SKM-1 (cell line): ENCODE measurements around the gene FBXO28.
"Not testable (repeated sequence)": the region's sequence is repeated elsewhere in the genome, so short reads cannot be mapped to it uniquely, and the experiment has no call there.

Experiments
- DNase-seq: peaks from one replicate; lab custom pipeline; 2025; ENCODE audit not compliant: unreplicated experiment; lab: John Stamatoyannopoulos, UW

FBXO28 gene

DNA sequence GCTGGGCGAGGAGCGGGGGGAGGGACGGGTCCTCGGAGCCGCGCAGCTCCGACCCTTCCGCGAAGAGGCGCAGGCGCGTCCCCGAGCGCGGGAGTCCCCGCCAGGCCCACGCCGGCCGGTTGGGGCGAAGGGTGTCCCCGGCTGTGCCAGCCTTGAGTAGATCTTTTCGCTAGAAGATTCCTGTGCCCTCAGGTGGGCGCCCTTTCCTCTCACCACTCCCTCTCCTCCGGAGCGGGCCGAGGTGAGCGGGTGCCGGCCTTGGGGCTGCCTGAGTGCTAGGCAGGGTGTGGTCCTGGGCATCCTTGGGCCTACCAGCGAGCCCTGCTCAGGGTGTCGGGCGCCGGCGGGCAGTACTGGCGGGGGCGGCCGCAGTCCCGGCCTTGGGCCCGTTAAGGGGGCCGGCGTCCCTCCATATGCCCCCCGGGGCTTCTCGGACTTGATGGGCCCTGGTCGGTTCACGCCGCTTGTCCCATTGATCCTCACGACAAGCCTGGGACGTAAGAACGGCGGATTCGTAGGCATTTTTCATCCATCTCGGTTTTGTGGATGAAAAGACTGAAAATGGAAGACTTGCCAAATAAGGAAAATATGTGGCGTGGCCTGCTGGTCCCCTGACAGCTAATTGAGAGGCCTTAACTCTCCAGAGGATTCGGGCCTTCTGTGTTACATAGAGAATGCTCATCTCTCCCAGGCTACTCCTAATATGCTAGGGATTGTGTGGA is 69.8 kb downstream of the FBXO28 start:
- peak; percentile 55 for DNase-seq

DNA sequence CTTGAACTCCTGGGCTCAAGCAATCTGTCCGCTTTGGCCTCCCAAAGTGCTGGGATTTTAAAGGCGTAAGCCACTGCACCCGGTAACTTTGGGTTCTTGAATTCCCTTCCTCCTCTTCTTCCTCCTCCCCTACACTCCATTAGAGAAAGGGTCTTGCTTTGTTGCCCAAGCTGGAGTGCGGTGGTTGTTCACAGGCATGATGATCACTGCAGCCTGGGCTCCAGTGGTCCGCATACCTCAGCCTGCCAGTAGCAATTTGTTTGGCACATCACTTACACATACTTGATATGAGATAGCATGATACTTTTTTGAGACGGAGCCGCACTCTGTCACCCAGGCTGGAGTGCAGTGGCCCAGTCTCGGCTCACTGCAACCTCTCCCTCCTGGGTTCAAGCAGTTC is 71.3 kb downstream of the FBXO28 start:
- DNase-seq = no peak

DNA sequence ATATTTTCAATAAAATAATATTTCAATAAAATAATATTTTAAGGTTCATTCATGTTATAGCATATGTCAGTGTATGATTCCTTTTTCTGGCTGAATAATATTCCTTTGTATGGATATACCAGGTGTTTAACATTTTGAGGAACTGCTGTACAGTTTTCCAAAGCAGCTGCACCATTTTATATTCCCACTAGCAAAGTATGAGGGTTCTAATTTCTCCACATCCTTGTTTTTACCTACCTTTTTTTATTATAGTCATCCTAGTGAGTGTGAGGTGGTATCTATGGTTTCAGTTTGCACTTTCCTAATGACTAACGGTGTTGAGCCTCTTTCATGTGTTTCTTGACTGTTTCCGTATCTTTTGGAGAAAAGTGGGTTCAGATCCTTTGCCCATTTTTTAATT is 74.4 kb downstream of the FBXO28 start:
- no peak for DNase-seq

DNA sequence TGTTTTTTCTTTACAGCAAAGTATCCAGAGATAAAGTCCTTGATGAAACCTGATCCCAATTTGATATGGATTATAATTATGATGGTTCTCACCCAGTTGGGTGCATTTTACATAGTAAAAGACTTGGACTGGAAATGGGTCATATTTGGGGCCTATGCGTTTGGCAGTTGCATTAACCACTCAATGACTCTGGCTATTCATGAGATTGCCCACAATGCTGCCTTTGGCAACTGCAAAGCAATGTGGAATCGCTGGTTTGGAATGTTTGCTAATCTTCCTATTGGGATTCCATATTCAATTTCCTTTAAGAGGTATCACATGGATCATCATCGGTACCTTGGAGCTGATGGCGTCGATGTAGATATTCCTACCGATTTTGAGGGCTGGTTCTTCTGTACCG is 75.7 kb downstream of the FBXO28 start:
- no peak for DNase-seq

DNA sequence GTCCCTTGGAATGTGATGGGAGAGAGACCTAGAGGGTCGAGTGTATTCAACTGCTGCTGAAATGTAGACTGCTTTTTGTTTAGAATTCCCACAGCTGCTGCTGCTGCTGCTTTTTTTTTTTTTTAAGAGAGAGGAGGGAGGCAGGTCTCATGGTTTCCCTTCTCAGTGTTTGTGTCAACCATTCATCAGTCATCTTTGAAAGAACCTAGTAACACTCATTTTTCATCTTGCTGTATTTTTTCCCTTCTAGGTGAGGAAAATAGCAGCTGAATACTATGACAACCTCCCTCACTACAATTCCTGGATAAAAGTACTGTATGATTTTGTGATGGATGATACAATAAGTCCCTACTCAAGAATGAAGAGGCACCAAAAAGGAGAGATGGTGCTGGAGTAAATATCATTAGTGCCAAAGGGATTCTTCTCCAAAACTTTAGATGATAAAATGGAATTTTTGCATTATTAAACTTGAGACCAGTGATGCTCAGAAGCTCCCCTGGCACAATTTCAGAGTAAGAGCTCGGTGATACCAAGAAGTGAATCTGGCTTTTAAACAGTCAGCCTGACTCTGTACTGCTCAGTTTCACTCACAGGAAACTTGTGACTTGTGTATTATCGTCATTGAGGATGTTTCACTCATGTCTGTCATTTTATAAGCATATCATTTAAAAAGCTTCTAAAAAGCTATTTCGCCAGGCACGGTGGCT is 78.3 kb downstream of the FBXO28 start:
- no peak for DNase-seq

DNA sequence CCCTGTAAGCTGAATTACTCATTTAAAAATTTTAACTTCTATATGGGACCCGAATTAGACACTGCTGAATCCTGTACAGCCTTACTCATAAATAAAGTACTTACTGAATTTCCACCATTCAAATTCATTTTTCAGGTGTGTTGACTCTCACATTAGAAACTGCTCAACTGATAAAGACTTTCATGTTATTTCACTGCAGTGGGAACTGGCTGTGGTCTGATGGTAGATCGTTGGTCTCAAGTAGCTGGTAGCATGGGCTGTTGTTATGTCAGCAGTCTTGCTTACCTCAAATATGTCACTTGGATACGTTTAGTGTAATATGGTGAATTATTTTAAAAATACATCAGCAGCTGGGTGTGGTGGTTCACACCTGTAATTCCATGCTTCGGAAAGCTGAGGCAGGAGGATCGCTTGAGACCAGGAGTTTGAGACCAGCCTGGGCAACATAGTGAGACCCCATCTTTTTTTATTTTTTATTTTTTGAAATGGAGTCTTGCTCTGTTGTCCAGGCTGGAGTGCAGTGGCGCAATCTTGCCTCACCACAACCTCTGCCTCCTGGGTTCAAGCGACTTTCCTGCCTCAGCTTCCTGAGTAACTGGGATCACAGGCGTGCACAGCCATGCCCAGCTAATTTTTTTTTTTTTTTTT is 79.5 kb downstream of the FBXO28 start:
- DNase-seq = no peak

DNA sequence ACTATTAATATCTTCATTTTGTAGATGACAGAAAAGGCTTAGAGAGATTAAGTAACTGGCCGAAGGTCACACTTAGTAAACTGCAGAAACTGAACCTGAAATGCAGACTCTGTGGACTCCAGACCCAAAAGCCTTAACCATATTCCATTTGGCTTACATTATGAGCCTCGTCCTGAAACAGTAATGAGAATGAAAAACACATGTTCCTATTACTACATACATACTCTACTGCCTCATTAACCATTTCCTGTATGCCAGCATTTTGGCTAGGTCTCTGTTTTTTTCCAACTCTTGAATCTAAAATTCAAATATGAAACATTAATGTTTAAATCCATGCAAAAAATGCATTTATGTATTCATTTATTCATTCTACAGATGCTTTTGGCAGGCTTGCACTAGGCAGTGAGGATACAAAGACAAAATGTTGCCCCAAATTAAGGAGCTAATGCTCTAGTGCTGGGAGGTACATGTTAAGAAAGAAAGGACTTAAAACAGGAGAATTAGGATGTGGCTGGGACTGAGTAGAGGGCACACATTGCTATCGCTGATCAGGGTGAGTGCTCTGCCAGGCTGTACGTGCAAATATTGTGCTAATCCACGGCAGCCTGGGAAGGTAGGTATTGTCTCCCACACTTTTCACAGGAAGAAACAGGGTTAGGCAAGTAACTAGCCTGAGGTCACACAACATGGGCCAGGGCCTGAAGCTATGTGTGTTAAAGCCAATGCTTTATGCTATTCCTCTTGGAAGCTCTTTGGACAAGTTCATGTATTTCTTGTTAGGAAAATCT is 83.1 kb downstream of the FBXO28 start:
- DNase-seq = no peak

DNA sequence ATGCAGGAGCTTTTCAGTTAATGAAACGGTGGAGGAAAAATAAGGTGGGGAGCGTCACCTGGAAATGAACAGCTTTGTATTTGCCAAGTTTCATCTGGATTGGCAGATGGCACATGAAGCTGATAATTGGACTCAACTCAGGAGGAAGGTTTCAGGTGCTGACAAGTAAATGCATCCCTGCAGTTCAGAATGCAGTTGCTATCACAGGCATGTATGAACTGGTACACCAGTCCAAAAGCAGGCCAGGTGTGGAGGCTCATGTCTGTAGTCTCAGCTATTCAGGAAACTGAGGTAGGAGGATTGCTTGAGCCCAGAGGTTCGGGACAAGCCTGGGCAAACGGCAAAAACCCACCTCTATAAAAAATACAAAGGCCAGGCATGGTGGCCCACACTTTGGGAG is 84.7 kb downstream of the FBXO28 start:
- no peak for DNase-seq

DNA sequence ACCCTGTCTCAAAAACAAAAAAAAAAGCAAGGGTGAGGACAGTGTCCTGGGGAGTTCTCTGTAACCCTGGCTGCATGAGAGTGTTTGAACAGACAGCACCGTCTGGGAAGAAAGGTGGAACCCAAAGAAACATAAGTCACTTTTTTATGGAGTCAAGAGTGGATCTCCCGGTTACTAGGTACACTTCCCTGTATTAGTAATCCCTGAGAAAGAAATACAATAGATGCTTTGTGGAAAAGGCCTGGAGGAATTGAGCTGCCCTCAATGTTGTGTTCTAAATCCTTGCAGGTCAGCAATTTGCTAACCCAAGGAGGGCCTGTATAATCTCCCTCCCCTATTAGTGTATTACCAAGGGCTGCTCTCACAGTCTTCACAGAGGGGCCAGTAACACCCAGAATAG is 85.8 kb downstream of the FBXO28 start:
- DNase-seq = no peak

DNA sequence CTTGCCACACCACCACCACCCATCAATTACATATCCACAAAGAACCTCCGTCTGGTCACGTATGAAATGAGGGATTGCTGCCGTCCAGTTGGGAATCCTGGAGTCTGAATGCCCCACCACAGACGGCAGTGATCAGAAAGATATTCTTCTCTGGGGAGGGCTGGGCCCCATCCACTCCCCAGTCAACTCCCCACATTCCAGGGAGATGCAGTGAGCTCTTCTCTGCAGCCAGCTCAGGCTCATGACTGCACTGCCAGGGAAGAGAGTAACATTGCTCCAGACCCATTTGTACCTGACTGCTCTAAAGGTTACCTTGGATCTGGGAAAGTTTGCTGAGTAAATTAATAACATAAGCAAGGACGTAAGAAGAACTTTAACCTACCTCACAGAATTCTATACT is 87.5 kb downstream of the FBXO28 start:
- DNase-seq = no peak

DNA sequence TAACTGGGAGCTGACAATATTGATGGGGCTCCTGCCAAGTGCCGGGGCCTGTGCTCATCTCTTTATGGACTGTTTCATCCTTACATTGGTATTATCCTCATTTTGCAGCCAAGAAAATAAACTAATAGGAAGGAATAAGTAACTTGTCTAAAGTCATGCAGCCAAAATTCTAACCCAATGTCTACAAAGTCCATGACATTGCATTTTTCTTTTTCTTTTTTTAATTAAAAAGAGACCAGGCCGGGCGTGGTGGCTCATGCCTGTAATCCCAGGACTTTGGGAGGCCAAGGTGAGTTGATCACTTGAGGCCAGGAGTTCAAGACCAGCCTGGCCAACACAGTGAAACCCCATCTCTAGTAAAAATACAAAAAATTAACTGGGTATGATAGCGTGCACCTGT is 87.9 kb downstream of the FBXO28 start:
- DNase-seq = no peak

DNA sequence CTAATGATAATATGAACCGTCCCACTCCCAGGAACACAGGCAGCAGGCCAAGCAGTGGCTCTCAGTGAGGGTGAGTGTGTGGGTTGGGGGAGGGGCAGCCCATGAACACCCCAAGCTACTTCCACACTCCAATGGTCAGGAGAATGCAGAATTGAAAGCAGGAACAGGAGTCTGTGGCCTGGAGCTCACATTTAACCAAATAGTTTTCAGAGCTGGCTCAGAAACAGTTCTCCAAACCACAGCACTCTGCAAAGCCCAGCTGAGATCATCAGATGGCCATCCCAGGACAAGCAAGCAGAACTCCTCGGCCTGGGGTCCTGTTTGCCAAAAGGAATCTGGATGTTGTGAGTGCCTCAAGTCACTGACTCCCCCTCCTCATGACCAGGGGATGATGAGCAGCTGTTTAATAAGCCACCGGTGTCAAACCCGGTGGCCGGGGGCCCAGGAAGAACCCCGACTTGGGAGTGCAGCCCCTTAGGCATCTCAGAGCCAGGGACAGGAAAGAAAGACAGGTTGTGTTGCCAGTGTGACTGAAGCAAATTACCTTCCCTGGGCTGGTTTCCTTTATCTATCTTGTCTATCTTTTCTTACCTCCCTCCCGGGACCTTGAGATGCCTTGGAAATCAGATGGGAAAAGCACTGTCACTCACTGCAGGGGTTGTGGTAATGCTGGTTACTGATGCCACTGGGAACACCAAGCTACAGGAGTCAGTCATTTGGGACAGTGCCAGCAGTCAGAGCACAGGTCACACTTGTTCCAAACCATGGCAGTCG is 89.5 kb downstream of the FBXO28 start:
- DNase-seq = peak; percentile 78

DNA sequence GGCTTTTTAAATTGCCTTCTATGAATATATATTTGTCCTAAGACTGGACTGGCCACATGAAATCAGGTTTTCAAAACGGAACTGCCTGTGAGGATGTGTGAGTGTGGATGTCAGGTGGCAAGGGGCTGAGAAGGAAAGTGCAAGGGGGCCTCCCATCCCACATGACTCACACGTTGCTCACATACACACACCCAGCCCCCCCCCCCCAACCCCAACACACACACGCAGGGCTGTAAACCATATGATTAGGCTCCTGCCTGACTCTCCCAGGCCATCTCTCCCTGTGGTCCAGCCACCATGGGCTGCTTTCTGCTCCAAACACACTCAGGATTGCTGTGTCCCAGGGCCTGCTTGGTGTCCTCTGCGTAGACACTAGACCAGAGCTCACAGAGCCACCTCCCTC is 91.5 kb downstream of the FBXO28 start:
- peak; percentile 43 for DNase-seq

DNA sequence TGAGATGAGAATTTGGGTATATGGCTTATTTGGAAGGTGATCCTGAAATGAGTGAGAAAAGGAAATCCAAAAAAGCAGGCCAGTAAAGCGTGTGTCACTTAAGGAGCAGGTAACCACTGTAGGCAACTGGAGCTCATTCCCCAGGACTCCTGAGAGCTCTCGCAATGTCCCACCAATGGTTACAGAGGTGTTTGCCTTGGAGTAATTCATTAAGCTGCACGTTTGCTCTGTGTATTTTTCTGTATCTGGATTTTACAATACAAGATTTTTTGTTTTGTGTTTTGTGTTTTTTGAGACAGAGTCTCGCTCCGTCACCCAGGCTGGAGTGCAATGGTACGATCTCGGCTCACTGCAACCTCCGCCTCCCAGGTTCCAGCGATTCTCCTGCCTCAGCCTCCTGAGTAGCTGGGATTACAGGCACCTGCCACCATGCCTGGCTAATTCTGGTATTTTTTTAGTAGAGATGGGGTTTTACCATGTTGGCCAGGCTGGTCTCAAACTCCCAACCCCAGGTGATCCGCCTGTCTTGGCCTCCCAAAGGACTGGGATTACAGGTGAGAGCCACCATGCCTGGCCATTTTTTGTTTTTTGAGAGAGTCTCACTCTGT is 92.1 kb downstream of the FBXO28 start:
- DNase-seq = not testable (repeated sequence)

DNA sequence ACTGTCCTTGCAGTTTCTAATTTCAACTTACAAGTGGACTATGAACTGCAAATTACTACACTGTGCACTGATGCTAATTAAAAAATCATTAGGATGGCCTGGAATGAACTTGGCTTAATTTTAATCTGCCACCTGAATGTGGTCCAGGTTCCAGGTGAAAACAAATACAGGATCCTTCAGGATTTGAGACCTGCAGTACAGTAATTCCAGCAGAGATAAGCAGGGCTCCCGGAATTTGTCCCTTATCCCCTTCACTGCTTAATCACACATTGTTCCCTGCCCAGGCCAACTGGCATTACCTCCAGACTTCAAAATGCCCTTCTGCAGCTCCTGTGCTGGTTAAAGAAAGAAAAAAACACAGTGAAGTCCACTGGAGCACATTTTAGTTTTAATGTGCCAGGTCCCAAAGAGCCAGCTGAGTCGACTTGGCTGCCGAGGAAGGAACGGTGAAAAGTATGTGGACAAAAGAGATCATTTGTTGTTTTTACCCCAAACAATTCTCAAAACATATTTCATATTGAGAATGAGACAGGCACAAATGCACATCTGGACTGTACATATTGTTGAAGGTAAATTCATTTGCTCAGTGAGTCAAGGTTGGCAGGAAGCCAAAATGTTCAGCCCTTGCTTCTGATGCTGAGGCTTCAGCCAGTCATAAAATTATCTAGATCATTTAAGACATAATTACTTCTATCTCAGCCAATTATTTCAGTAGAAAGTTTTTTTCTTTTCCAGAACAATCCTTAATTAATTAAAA is 97.5 kb downstream of the FBXO28 start:
- DNase-seq = no peak
